Left ventricle myocardium inferior (tissue), 1 donor: ENCODE results near the gene SPAG9. TPM values are rescaled to one million over a fixed set of nuclear protein-coding genes. Genes with fewer than 3 reads are reported as not detected.

Experiments used
- DNase-seq: peaks from one replicate; pipeline ENCODE4 v3.0.0-alpha.2; 2020
- H3K27ac ChIP-seq: fragments of 200-600 bp; replicated peaks from 2 replicates; pipeline ENCODE4 v1.8.0; 2021
- H3K27me3 ChIP-seq: fragments of 200-600 bp; 2 replicates; pipeline ENCODE4 v1.8.0; 2021; ENCODE audit warnings: low read depth
- H3K36me3 ChIP-seq: fragments of 200-600 bp; 2 replicates; pipeline ENCODE4 v1.8.0; 2021
- H3K4me1 ChIP-seq: fragments of 200-600 bp; 2 replicates; pipeline ENCODE4 v1.8.0; 2021
- H3K4me3 ChIP-seq: fragments of 200-600 bp; 2 replicates; pipeline ENCODE4 v1.8.0; 2021; ENCODE audit warnings: mild to moderate bottlenecking, moderate library complexity
- H3K9me3 ChIP-seq: fragments of 200-600 bp; replicated peaks from 2 replicates; pipeline ENCODE4 v1.8.0; 2021
- intact Hi-C: fragments of 100-400 bp; cut with micrococcal nuclease; formaldehyde crosslinking; loops from one replicate; pipeline ENCODE4 v1.11.0; 2022
- total RNA-seq: library from RNA; stranded (reverse); fragmentation: NEBNext Ultra II Directional; extraction: Animal tissue kit (Norgen Biotek cat#: 25700); gene quantifications from one replicate; pipeline ENCODE4 v1.2.1, GENCODE V29; 2021
- TF ChIP-seq, protein P1 (sequence below): fragments of 200-600 bp; IDR thresholded peaks from 2 replicates; pipeline ENCODE4 v1.8.0; 2021; ENCODE audit warnings: antibody characterized with exemption, mild to moderate bottlenecking, borderline replicate concordance
- donor health status: DM: no; HTN: yes; CAD: no; lungs with severe emphysema.

The SPAG9 gene
- total RNA-seq, 1 donor from 2014 or later, result 43.8 TPM

- Histone ChIP-seq H3K36me3 (peaks cover 68% of the 10 kb centered on the region), H3K9me3 (no peaks in the 10 kb centered on the region), H3K4me3 (no peak overlapping the region), H3K27me3 (no peaks in the 10 kb centered on the region), H3K27ac (no peak overlapping the region), H3K4me1 (peaks cover 8% of the 10 kb centered on the region)
- intact Hi-C loops, result no loop called here
- no peak for DNase-seq
- TF ChIP-seq, protein P1, sequence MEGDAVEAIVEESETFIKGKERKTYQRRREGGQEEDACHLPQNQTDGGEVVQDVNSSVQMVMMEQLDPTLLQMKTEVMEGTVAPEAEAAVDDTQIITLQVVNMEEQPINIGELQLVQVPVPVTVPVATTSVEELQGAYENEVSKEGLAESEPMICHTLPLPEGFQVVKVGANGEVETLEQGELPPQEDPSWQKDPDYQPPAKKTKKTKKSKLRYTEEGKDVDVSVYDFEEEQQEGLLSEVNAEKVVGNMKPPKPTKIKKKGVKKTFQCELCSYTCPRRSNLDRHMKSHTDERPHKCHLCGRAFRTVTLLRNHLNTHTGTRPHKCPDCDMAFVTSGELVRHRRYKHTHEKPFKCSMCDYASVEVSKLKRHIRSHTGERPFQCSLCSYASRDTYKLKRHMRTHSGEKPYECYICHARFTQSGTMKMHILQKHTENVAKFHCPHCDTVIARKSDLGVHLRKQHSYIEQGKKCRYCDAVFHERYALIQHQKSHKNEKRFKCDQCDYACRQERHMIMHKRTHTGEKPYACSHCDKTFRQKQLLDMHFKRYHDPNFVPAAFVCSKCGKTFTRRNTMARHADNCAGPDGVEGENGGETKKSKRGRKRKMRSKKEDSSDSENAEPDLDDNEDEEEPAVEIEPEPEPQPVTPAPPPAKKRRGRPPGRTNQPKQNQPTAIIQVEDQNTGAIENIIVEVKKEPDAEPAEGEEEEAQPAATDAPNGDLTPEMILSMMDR, result no peak
Observed at GRCh38 chr17:51016099-51016498, 104.6 kb downstream of the SPAG9 start.

DNA sequence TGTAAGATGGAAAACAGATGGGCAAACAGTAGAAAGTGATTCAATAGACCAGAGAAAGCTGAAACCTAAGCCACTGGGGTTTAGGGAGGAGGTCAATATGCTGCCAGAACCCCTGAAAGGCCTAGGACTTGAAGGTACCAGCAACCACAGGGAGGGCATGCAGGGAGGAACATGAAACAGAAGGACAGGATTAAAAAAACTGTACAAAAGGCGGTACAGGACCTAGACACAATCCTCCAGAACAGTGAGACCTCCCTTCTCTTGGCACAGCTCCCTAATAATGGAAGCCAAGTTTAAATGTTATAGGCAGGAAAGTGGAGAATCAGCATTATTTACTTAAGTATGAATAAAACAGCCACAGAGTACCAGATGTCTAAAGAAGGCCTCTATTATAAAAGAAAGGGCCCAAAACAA is 105.5 kb downstream of the SPAG9 start:
- Histone ChIP-seq H3K4me3 (no peak overlapping the region), H3K27me3 (no peaks in the 10 kb centered on the region), H3K4me1 (peaks cover 8% of the 10 kb centered on the region), H3K9me3 (no peaks in the 10 kb centered on the region), H3K36me3 (peaks cover 68% of the 10 kb centered on the region), H3K27ac (no peak overlapping the region)
- intact Hi-C loops, result no loop called here
- TF ChIP-seq, protein P1, result no peak
- no peak for DNase-seq

GRCh38 chr17:51014129-51014528 is 106.5 kb downstream of the SPAG9 start:
- DNase-seq, result no peak
- H3K4me3 ChIP-seq, result no peak overlapping the region
- H3K9me3 ChIP-seq, result no peaks in the 10 kb centered on the region
- intact Hi-C loops, result no loop called here
- TF ChIP-seq, protein P1, result no peak
- H3K27ac ChIP-seq, result no peak overlapping the region
- H3K36me3 ChIP-seq, result peaks cover 61% of the 10 kb centered on the region
- H3K27me3 ChIP-seq, result no peaks in the 10 kb centered on the region
- peaks cover 8% of the 10 kb centered on the region for H3K4me1 ChIP-seq

- peaks cover 53% of the 10 kb centered on the region for H3K36me3 ChIP-seq
Observed at GRCh38 chr17:51013322-51013721, 107.3 kb downstream of the SPAG9 start.

DNA sequence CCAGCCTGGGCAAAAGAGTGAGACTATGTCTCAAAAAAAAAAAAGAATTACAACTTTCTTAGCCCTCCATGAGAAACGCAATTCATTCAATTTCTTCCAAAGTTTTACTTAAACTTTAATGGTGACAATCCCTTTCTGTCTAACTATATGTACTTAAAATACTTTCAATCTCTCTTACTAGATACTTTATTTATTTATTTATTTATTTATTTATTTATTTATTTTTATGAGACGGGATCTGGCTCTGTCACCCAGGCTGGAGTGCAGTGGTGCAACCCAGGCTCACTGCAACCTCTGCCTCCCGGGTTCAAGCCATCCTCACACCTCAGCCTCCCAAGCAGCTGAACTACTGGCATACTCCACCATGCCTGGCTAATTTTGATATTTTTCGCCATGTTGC is 108.1 kb downstream of the SPAG9 start:
- intact Hi-C loops, result no loop called here
- Histone ChIP-seq H3K9me3 (no peaks in the 10 kb centered on the region), H3K27ac (no peak overlapping the region), H3K4me1 (peaks cover 8% of the 10 kb centered on the region), H3K4me3 (no peak overlapping the region), H3K27me3 (no peaks in the 10 kb centered on the region), H3K36me3 (peaks cover 51% of the 10 kb centered on the region)
- DNase-seq, result no peak
- TF ChIP-seq, protein P1, result no peak

More at GRCh38 chr17:51013322-51013721, 107.3 kb downstream of the SPAG9 start:
- intact Hi-C loops, result no loop called here
- no peak for DNase-seq
- H3K27me3 ChIP-seq, result no peaks in the 10 kb centered on the region
- no peak overlapping the region for H3K27ac ChIP-seq
- TF ChIP-seq, protein P1, result no peak
- no peaks in the 10 kb centered on the region for H3K9me3 ChIP-seq
- H3K4me3 ChIP-seq, result no peak overlapping the region
- H3K4me1 ChIP-seq, result peaks cover 8% of the 10 kb centered on the region
